ENCODE measurements around the gene DCLK2.

GRCh38 chr4:150104404-150105027 lies 26.3 kb downstream of the DCLK2 start:
- TF ChIP-seq MAX (IDR thresholded peaks at IDR 0.05), result no peak
- no peak for TF ChIP-seq EGR1 (IDR thresholded peaks at IDR 0.05)
- no peak for TF ChIP-seq REST (IDR thresholded peaks at IDR 0.05; ENCODE audit: low read depth)
- no peak for TF ChIP-seq ZBTB7A (IDR thresholded peaks at IDR 0.05; ENCODE audit: low read depth)
- TF ChIP-seq TEAD4 (IDR thresholded peaks at IDR 0.05), result no peak
- no peak for TF ChIP-seq TAF1 (IDR thresholded peaks at IDR 0.05; ENCODE audit: low read depth)
